ENCODE measurements around the gene WDR82.

DNA sequence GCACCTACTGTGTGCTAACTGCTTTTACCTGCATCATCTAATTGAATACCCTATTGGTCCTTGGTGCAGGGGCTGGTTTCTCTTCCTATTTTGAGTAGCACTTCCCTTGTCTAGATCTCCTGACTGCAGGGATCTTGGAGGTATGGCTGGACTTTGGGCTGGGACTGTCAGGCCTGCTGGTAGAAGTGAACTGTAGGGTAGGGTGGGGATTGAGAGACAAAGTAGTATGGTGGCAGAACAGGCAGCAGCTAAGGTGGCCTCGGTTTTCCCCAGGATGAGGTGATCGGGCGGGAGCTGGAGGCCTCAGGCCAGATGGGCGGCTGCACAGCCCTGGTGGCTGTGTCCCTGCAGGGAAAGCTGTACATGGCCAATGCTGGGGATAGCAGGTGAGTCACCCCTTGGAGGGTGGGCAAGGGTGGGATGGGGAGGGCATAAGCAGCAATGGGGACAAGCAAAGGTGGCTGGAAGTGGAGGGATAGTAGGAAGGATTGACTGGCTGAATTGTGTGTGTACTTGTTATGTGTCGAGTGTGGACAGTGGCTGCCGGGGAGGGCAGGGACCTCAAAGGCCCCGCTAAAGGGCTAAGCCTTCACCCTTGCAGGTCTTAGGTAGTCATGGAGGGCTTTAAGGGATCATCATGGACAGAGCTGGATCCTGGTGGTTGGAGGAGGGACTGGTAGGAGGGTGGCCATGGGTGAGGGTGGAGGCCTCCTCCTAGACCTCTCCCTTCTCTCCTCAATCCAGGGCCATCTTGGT is 30.9 kb downstream of the WDR82 start:
- TF ChIP-seq, protein P1, sequence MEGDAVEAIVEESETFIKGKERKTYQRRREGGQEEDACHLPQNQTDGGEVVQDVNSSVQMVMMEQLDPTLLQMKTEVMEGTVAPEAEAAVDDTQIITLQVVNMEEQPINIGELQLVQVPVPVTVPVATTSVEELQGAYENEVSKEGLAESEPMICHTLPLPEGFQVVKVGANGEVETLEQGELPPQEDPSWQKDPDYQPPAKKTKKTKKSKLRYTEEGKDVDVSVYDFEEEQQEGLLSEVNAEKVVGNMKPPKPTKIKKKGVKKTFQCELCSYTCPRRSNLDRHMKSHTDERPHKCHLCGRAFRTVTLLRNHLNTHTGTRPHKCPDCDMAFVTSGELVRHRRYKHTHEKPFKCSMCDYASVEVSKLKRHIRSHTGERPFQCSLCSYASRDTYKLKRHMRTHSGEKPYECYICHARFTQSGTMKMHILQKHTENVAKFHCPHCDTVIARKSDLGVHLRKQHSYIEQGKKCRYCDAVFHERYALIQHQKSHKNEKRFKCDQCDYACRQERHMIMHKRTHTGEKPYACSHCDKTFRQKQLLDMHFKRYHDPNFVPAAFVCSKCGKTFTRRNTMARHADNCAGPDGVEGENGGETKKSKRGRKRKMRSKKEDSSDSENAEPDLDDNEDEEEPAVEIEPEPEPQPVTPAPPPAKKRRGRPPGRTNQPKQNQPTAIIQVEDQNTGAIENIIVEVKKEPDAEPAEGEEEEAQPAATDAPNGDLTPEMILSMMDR (IDR thresholded peaks at IDR 0.05) = no peak
- no peak for TF ChIP-seq POLR2A (IDR thresholded peaks at IDR 0.05)
